Osteocyte (in vitro differentiated cells): Measurements from ENCODE around the gene MRPL42. TPM values are rescaled to one million over a fixed set of nuclear protein-coding genes. Genes with fewer than 3 reads are reported as not detected.
"Not testable (repeated sequence)": the region's sequence is repeated elsewhere in the genome, so short reads cannot be mapped to it uniquely, and the experiment has no call there.

Experiments used
- DNase-seq: peaks from one replicate; pipeline ENCODE4 v3.0.0; 2021; ENCODE audit warnings: mixed read lengths; ENCODE audit not compliant: unreplicated experiment; ENCODE audit errors: extremely low spot score
- H3K27ac Mint-ChIP-seq: one replicate; pipeline ENCODE4 v1.8.0; 2021; ENCODE audit warnings: mild to moderate bottlenecking, mixed read lengths; ENCODE audit not compliant: unreplicated experiment
- H3K27me3 Mint-ChIP-seq: one replicate; pipeline ENCODE4 v1.8.0; 2021; ENCODE audit warnings: mixed read lengths; ENCODE audit not compliant: unreplicated experiment
- H3K36me3 Mint-ChIP-seq: one replicate; pipeline ENCODE4 v1.8.0; 2021; ENCODE audit warnings: mixed read lengths; ENCODE audit not compliant: unreplicated experiment
- H3K4me1 Mint-ChIP-seq: one replicate; pipeline ENCODE4 v1.8.0; 2021; ENCODE audit warnings: mixed read lengths; ENCODE audit not compliant: unreplicated experiment
- H3K4me3 Mint-ChIP-seq: one replicate; pipeline ENCODE4 v1.8.0; 2021; ENCODE audit warnings: mild to moderate bottlenecking, moderate library complexity, mixed read lengths; ENCODE audit not compliant: unreplicated experiment
- H3K9me3 Mint-ChIP-seq: one replicate; pipeline ENCODE4 v1.8.0; 2021; ENCODE audit warnings: mixed read lengths; ENCODE audit not compliant: unreplicated experiment
- total RNA-seq: library from RNA; stranded (reverse); gene quantifications from 2 replicates; pipeline ENCODE4 v1.2.1, GENCODE V29; 2021
- TF ChIP-seq, protein P1 (sequence below): fragments of 200-600 bp; sonication (generic); IDR thresholded peaks from 2 replicates; pipeline ENCODE4 v1.5.0; 2021; ENCODE audit warnings: antibody characterized with exemption, mild to moderate bottlenecking, moderate library complexity

The MRPL42 gene
- total RNA-seq, 1 donor from 2014 or later: 55.8 TPM

DNA sequence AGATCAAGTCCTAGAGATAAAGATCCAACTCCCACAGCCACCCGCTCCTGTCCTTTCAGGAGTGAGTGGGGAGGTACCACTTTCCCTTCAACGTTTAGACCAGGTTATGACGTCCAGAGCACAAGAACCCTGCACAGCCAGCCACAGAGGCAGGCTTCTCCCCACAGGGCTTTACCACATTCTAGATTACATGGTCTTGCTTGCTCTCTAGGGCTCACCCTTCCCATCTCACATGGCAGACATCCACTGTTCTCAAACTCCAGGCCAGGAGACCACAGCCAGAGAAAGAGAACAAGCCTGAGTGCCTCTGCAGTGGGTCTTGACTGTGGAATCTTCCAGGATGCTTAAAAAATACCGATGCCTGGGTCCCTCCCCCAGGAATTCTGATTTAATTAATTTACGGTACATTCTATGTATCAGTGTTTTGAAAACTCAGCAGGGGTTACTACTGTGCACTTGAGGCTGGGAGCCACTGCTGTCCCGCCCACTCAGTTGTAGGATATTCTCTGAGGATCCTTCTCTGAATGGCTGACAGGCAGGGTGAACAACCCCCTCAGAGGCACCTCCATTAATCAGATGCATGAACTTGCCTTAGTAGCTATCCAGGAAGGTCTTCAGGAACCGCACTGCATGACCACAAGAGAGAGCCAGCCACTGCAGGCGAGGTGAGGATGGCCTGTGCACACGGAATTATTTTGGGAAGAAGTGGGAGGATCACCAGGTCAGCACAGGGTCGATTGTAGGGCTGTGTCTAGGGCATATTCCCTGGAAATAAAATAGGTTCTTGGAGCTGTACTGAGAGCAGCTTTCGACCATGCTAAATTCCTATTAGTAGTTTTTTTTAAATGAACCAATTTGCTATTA, 83.7 kb downstream of the MRPL42 start:
- Mint-ChIP-seq H3K27me3 (no peaks in the 10 kb centered on the region), H3K27ac (peak overlapping the region; percentile 28), H3K4me1 (peaks cover 7% of the 10 kb centered on the region), H3K36me3 (peaks cover 17% of the 10 kb centered on the region), H3K4me3 (no peak overlapping the region), H3K9me3 (peaks cover 6% of the 10 kb centered on the region)
- TF ChIP-seq, protein P1, sequence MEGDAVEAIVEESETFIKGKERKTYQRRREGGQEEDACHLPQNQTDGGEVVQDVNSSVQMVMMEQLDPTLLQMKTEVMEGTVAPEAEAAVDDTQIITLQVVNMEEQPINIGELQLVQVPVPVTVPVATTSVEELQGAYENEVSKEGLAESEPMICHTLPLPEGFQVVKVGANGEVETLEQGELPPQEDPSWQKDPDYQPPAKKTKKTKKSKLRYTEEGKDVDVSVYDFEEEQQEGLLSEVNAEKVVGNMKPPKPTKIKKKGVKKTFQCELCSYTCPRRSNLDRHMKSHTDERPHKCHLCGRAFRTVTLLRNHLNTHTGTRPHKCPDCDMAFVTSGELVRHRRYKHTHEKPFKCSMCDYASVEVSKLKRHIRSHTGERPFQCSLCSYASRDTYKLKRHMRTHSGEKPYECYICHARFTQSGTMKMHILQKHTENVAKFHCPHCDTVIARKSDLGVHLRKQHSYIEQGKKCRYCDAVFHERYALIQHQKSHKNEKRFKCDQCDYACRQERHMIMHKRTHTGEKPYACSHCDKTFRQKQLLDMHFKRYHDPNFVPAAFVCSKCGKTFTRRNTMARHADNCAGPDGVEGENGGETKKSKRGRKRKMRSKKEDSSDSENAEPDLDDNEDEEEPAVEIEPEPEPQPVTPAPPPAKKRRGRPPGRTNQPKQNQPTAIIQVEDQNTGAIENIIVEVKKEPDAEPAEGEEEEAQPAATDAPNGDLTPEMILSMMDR: no peak
- DNase-seq: no peak

DNA sequence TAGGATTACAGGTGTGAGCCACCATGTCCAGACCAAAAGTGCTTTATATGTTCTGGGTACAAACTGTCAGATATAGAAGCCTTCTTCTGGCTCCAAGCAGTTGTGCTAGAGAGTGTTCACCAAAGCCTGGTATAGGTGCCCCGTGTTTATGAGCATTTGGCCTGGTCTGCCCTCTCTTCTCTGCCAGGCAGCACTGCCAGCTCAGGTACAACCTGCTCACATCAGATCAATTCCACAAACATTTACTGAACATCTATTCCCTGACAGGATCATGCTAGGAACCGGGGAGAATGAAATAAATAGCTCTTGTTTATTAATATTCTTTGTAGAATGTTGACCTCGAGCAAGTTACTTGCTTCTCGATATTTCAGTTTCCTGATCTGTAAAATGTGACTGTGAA, 85.1 kb downstream of the MRPL42 start:
- TF ChIP-seq, protein P1: no peak

DNA sequence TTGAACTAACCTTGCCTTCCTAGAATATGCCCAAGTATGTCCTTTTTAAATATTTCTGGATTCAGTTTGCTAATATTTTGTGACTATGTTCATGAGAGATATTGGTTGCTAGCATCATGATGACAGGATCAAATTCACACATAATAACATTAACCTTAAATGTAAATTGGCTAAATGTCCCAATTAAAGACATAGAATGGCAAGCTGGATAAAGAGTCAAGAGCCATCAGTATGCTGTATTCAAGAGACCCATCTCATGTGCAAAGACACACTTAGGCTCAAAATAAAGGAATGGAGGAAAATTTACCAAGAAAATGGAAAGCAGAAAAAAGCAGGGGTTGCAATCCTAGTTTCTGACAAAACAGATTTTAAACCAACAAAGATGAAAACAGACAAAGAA, 90.6 kb downstream of the MRPL42 start:
- H3K4me3 Mint-ChIP-seq, H3K27ac Mint-ChIP-seq, H3K27me3 Mint-ChIP-seq, DNase-seq, H3K4me1 Mint-ChIP-seq: not testable (repeated sequence)
- Mint-ChIP-seq H3K9me3 (peaks cover 37% of the 10 kb centered on the region), H3K36me3 (peaks cover 56% of the 10 kb centered on the region)

More for the DNA sequence above, 85.1 kb downstream of the MRPL42 start:
- DNase-seq: no peak
- Mint-ChIP-seq H3K27me3 (no peaks in the 10 kb centered on the region), H3K27ac (no peak overlapping the region), H3K4me1 (peaks cover 7% of the 10 kb centered on the region), H3K36me3 (peaks cover 21% of the 10 kb centered on the region), H3K4me3 (no peak overlapping the region), H3K9me3 (peaks cover 12% of the 10 kb centered on the region)

DNA sequence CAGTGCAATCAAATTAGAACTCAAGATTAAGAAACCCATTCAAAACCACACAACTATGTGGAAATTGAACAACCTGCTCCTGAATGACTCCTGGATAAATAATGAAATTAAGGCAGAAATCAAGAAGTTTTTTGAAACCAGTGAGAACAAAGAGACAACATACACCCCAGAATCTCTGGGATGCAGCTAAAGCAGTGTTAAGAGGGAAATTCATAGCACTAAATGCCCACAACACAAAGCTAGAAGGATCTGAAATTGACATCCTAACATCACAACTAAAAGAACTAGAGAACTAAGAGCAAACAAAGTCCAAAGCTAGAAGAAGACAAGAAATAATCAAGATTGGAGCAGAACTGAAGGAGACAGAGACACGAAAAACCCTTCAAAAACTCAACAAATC, 91.4 kb downstream of the MRPL42 start:
- not testable (repeated sequence) for H3K4me1 Mint-ChIP-seq, H3K4me3 Mint-ChIP-seq, H3K27ac Mint-ChIP-seq, DNase-seq, H3K27me3 Mint-ChIP-seq
- Mint-ChIP-seq H3K36me3 (peaks cover 52% of the 10 kb centered on the region), H3K9me3 (peaks cover 37% of the 10 kb centered on the region)

DNA sequence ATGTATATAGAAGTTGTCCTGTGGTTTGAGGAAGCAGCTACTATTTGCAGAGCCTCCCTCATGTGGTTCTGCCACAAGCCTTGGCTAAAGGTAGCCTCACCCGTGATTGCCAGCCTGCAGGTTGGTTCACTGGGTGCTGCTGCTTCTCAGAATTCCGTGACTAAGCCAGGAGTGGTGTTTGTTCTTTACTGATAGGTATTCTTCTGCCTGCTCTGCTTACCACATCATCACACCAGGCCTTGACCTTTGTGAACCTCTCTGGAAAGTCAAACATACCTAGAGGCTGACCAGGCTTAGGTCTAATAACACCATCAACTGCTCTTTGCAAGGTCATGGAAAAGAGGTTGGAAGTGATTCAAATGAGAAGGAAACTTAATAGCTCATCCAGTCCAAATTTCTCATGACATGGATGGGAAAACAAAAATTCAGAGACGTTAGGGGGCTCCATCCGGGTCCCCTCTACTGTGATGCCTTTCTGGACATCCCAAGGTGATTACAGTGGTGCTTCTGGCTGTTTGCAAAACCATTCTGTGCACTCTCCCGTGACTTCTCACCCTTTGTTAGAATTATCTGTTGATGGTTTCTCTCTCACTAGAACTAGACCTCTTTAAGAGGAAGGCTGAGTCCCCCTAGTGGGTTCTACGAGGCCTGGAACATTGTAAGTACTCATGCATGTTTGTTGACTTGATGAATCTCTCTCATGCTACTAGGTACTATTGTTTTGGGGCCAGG, 96.7 kb downstream of the MRPL42 start:
- peaks cover 13% of the 10 kb centered on the region for H3K9me3 Mint-ChIP-seq
- no peak overlapping the region for H3K4me3 Mint-ChIP-seq
- H3K27me3 Mint-ChIP-seq: no peaks in the 10 kb centered on the region
- no peak for DNase-seq
- H3K36me3 Mint-ChIP-seq: peaks cover 33% of the 10 kb centered on the region
- H3K27ac Mint-ChIP-seq: no peak overlapping the region
- peaks cover 2% of the 10 kb centered on the region for H3K4me1 Mint-ChIP-seq
- TF ChIP-seq, protein P1: peak; percentile 48

DNA sequence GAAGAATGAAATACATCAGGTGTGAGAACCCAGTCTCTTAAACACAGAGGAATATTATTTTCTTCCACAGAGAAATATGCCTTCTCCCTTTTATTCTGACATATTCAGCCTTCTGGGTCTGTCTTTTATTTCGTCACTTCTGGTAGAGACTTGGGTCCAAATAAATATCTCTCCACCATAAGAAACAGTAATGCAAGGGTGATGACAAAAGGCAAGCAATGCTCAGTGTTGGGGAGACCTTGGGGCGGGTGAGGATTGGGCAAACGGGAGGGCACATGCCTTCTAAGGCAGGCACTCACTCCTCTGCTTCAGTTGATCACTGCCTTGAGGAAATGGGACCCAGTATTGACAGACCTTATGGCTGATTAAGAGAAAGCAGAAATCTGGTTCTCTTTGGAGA, 98.4 kb downstream of the MRPL42 start:
- peaks cover 4% of the 10 kb centered on the region for H3K4me1 Mint-ChIP-seq
- no peak overlapping the region for H3K4me3 Mint-ChIP-seq
- TF ChIP-seq, protein P1: no peak
- DNase-seq: no peak
- H3K27ac Mint-ChIP-seq: no peak overlapping the region
- no peaks in the 10 kb centered on the region for H3K27me3 Mint-ChIP-seq
- peaks cover 20% of the 10 kb centered on the region for H3K36me3 Mint-ChIP-seq
- H3K9me3 Mint-ChIP-seq: peaks cover 6% of the 10 kb centered on the region
